ENCODE results near the gene ZNF184.

DNA sequence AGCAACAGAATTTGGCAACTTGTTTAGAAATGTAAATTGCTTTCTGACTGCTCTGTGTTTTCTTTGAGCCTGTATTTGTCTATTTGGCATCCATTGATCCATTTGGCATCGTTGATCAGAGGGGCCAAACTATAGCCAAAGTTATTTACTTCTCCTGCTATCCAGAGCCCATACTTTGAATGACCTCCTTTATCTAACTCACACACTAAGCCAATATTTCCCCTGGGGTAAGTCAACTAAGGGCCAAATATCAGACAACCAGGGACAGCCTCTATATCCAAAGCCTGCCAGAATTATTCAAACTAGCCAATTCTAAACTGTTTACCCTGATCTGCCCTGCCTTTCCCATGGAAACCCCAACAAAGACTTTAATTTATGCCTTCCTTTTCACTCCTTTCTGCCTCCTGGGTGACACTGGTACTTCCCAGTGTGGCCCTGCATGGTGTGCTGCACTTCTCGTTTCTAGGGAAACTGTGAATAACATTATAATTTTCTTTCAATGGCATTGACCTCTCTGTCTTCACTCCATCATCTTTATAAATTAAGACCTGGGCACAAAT lies 19.8 kb upstream of the ZNF184 start:
- TF ChIP-seq, protein P1, sequence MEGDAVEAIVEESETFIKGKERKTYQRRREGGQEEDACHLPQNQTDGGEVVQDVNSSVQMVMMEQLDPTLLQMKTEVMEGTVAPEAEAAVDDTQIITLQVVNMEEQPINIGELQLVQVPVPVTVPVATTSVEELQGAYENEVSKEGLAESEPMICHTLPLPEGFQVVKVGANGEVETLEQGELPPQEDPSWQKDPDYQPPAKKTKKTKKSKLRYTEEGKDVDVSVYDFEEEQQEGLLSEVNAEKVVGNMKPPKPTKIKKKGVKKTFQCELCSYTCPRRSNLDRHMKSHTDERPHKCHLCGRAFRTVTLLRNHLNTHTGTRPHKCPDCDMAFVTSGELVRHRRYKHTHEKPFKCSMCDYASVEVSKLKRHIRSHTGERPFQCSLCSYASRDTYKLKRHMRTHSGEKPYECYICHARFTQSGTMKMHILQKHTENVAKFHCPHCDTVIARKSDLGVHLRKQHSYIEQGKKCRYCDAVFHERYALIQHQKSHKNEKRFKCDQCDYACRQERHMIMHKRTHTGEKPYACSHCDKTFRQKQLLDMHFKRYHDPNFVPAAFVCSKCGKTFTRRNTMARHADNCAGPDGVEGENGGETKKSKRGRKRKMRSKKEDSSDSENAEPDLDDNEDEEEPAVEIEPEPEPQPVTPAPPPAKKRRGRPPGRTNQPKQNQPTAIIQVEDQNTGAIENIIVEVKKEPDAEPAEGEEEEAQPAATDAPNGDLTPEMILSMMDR (IDR thresholded peaks at IDR 0.05), result no peak
- no peak for TF ChIP-seq ZFX (IDR thresholded peaks at IDR 0.05; ENCODE audit: borderline replicate concordance)
